A549 (cell line): ENCODE measurements around the gene THOC1.

Source experiments
- BHLHE40 ChIP-seq: IDR thresholded peaks from 2 replicates; pipeline ENCODE4 v1.6.1; 2012; ENCODE audit warnings: low read depth, low read length, inconsistent platforms
- EP300 ChIP-seq, 2 experiments: fragments of >200 bp; sonication (Bioruptor Twin); formaldehyde crosslinking; IDR thresholded peaks; 2 replicates in 1 of 2; 3 replicates in 1 of 2; pipeline ENCODE4 v1.6.1; 2016 to 2017
- JUN ChIP-seq, 2 experiments: fragments of >200 bp; sonication (Bioruptor Twin); formaldehyde crosslinking; IDR thresholded peaks; 2 replicates in 1 of 2; 3 replicates in 1 of 2; pipeline ENCODE4 v1.6.1; 2016 to 2017
- KDM1A ChIP-seq: fragments of 200-600 bp; sonication (generic); IDR thresholded peaks from 2 replicates; pipeline ENCODE4 v1.6.1; 2016; ENCODE audit warnings: low read depth, mild to moderate bottlenecking
- MYC ChIP-seq: IDR thresholded peaks from 2 replicates; pipeline ENCODE4 v1.6.1; 2012; ENCODE audit warnings: mild to moderate bottlenecking, inconsistent platforms, low read length, improper control_type of control experiment, borderline replicate concordance
- PHF8 ChIP-seq: fragments of 200-600 bp; sonication (generic); IDR thresholded peaks from 2 replicates; pipeline ENCODE4 v1.6.1; 2016; ENCODE audit warnings: low read depth, mild to moderate bottlenecking, antibody characterized with exemption, moderate library complexity, borderline replicate concordance
- POLR2A ChIP-seq: IDR thresholded peaks from 2 replicates; pipeline ENCODE4 v1.6.1; 2012; ENCODE audit warnings: mild to moderate bottlenecking, low read length
- RCOR1 ChIP-seq: fragments of 150-350 bp; IDR thresholded peaks from 2 replicates; pipeline ENCODE4 v1.6.1; 2014; ENCODE audit warnings: antibody characterized with exemption, low read length, low read depth
- RFX5 ChIP-seq: fragments of 450-650 bp; IDR thresholded peaks from 2 replicates; pipeline ENCODE4 v1.7.1; 2014; ENCODE audit warnings: antibody characterized with exemption, mild to moderate bottlenecking, moderate library complexity
- TF ChIP-seq, protein P1 (sequence below): fragments of >200 bp; sonication (Bioruptor Twin); formaldehyde crosslinking; IDR thresholded peaks from 3 replicates; pipeline ENCODE4 v1.5.1; 2016
- TF ChIP-seq, protein P2 (sequence below): fragments of 250-450 bp; sonication (Bioruptor Pico); IDR thresholded peaks from 2 replicates; pipeline ENCODE4 v1.5.0; 2021; ENCODE audit warnings: mild to moderate bottlenecking, moderate library complexity, borderline replicate concordance
- TF ChIP-seq, protein P3 (sequence below): fragments of 150-350 bp; IDR thresholded peaks from 2 replicates; pipeline ENCODE4 v1.6.1; 2014; ENCODE audit warnings: low read depth, mild to moderate bottlenecking, low read length

DNA sequence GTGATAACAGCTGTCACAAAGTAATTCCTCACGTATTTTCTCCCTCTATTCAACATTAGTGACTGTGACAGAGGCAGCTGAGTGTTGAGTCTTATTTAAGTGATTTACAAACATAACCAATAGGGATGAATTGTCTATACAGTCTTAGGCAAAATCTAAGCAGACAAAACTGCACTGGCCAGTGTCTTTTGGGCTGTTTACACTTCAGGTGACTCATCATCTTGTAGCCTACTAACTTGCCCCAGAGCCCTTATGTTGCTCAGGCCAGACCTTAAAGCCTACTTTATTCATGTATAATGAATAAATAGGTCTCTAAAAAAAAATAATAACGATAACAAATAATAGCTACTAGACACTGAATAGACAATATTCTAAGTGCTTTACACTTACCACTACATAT is 17.2 kb downstream of the THOC1 start:
- TF ChIP-seq, protein P1, sequence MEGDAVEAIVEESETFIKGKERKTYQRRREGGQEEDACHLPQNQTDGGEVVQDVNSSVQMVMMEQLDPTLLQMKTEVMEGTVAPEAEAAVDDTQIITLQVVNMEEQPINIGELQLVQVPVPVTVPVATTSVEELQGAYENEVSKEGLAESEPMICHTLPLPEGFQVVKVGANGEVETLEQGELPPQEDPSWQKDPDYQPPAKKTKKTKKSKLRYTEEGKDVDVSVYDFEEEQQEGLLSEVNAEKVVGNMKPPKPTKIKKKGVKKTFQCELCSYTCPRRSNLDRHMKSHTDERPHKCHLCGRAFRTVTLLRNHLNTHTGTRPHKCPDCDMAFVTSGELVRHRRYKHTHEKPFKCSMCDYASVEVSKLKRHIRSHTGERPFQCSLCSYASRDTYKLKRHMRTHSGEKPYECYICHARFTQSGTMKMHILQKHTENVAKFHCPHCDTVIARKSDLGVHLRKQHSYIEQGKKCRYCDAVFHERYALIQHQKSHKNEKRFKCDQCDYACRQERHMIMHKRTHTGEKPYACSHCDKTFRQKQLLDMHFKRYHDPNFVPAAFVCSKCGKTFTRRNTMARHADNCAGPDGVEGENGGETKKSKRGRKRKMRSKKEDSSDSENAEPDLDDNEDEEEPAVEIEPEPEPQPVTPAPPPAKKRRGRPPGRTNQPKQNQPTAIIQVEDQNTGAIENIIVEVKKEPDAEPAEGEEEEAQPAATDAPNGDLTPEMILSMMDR: no peak
- no peak for TF ChIP-seq POLR2A
- TF ChIP-seq BHLHE40: no peak
- no peak for TF ChIP-seq EP300 (IDR thresholded peaks at IDR 0.05)
- TF ChIP-seq, protein P2, sequence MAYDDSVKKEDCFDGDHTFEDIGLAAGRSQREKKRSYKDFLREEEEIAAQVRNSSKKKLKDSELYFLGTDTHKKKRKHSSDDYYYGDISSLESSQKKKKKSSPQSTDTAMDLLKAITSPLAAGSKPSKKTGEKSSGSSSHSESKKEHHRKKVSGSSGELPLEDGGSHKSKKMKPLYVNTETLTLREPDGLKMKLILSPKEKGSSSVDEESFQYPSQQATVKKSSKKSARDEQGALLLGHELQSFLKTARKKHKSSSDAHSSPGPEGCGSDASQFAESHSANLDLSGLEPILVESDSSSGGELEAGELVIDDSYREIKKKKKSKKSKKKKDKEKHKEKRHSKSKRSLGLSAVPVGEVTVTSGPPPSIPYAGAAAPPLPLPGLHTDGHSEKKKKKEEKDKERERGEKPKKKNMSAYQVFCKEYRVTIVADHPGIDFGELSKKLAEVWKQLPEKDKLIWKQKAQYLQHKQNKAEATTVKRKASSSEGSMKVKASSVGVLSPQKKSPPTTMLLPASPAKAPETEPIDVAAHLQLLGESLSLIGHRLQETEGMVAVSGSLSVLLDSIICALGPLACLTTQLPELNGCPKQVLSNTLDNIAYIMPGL (CRISPR knock-in tag): no peak
- TF ChIP-seq RCOR1: no peak
- TF ChIP-seq, protein P3, sequence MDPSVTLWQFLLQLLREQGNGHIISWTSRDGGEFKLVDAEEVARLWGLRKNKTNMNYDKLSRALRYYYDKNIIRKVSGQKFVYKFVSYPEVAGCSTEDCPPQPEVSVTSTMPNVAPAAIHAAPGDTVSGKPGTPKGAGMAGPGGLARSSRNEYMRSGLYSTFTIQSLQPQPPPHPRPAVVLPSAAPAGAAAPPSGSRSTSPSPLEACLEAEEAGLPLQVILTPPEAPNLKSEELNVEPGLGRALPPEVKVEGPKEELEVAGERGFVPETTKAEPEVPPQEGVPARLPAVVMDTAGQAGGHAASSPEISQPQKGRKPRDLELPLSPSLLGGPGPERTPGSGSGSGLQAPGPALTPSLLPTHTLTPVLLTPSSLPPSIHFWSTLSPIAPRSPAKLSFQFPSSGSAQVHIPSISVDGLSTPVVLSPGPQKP: no peak
- TF ChIP-seq PHF8: no peak
- TF ChIP-seq JUN (IDR thresholded peaks at IDR 0.05): no peak
- no peak for TF ChIP-seq MYC
- no peak for TF ChIP-seq KDM1A
- TF ChIP-seq RFX5: no peak
